Upper lobe of right lung (tissue), 1 donor: ENCODE results near the gene PDE3A. TPM values are rescaled to one million over a fixed set of nuclear protein-coding genes. Genes with fewer than 3 reads are reported as not detected.

Experiments
- ATAC-seq: fragments of 200-7000 bp; cut with Tn5 transposase; one replicate; pipeline ENCODE4 v1.9.1; 2020; ENCODE audit warnings: mild to moderate bottlenecking, moderate library complexity
- DNase-seq: peaks from one replicate; pipeline ENCODE4 v3.0.0-alpha.2; 2020
- H3K27ac ChIP-seq: fragments of 200-600 bp; one replicate; pipeline ENCODE4 v1.8.0; 2022
- H3K27me3 ChIP-seq: fragments of 200-600 bp; one replicate; pipeline ENCODE4 v1.8.0; 2022; ENCODE audit warnings: mild to moderate bottlenecking
- H3K36me3 ChIP-seq: fragments of 200-600 bp; one replicate; pipeline ENCODE4 v1.8.0; 2022
- H3K4me1 ChIP-seq: fragments of 200-600 bp; one replicate; pipeline ENCODE4 v1.8.0; 2022
- H3K4me3 ChIP-seq: fragments of 200-600 bp; one replicate; pipeline ENCODE4 v1.8.0; 2022; ENCODE audit warnings: mild to moderate bottlenecking
- H3K9me3 ChIP-seq: fragments of 200-600 bp; one replicate; pipeline ENCODE4 v1.8.0; 2022
- CTCF ChIP-seq: fragments of 200-600 bp; IDR thresholded peaks from one replicate; pipeline ENCODE4 v1.8.0; 2022; ENCODE audit warnings: antibody characterized with exemption
- intact Hi-C: fragments of 100-400 bp; cut with DNase I; formaldehyde crosslinking; loops from one replicate; pipeline ENCODE4 v1.11.0; 2022
- total RNA-seq: library from RNA; stranded (reverse); fragmentation: NEBNext Ultra II Directional; extraction: Animal tissue kit (Norgen Biotek cat#: 25700); gene quantifications from one replicate; pipeline ENCODE4 v1.2.1, GENCODE V29; 2021
- donor health status: DM: no; HTN: yes; CAD: no; lungs with severe emphysema.

PDE3A gene
- total RNA-seq, 1 donor from 2014 or later, result 8.4 TPM

- ATAC-seq, result no peak
- Histone ChIP-seq H3K4me3 (no peak overlapping the region), H3K36me3 (no peaks in the 10 kb centered on the region), H3K4me1 (no peaks in the 10 kb centered on the region), H3K27ac (no peak overlapping the region), H3K27me3 (no peaks in the 10 kb centered on the region), H3K9me3 (no peaks in the 10 kb centered on the region)
- no peak for TF ChIP-seq CTCF
- intact Hi-C loops, result no loop called here
- no peak for DNase-seq
Measured at GRCh38 chr12:20494851-20495250, 126.5 kb downstream of the PDE3A start.

- Histone ChIP-seq H3K4me3 (no peak overlapping the region), H3K4me1 (no peaks in the 10 kb centered on the region)
- no peak for ATAC-seq
Measured at GRCh38 chr12:20495997-20496396, 127.7 kb downstream of the PDE3A start.

GRCh38 chr12:20497707-20498106 is 129.4 kb downstream of the PDE3A start:
- no peak overlapping the region for H3K4me3 ChIP-seq
- no peaks in the 10 kb centered on the region for H3K27me3 ChIP-seq
- no peaks in the 10 kb centered on the region for H3K4me1 ChIP-seq
- no peaks in the 10 kb centered on the region for H3K9me3 ChIP-seq
- intact Hi-C loops, result no loop called here
- no peak overlapping the region for H3K27ac ChIP-seq
- ATAC-seq, result no peak
- DNase-seq, result no peak
- no peaks in the 10 kb centered on the region for H3K36me3 ChIP-seq
- TF ChIP-seq CTCF, result no peak

More at GRCh38 chr12:20495997-20496396, 127.7 kb downstream of the PDE3A start:
- no peak overlapping the region for H3K27ac ChIP-seq
- intact Hi-C loops, result no loop called here
- no peak for TF ChIP-seq CTCF
- H3K36me3 ChIP-seq, result no peaks in the 10 kb centered on the region
- H3K9me3 ChIP-seq, result no peaks in the 10 kb centered on the region
- DNase-seq, result no peak
- no peaks in the 10 kb centered on the region for H3K27me3 ChIP-seq

- intact Hi-C loops, result no loop called here
- Histone ChIP-seq H3K4me3 (no peak overlapping the region), H3K36me3 (no peaks in the 10 kb centered on the region), H3K27ac (no peak overlapping the region), H3K4me1 (no peaks in the 10 kb centered on the region), H3K27me3 (no peaks in the 10 kb centered on the region), H3K9me3 (no peaks in the 10 kb centered on the region)
- no peak for DNase-seq
- ATAC-seq, result no peak
- no peak for TF ChIP-seq CTCF
Measured at GRCh38 chr12:20501958-20502357, 133.6 kb downstream of the PDE3A start.

GRCh38 chr12:20503858-20504257 is 135.5 kb downstream of the PDE3A start:
- no peak overlapping the region for H3K4me3 ChIP-seq
- ATAC-seq, result no peak
- H3K9me3 ChIP-seq, result no peaks in the 10 kb centered on the region
- TF ChIP-seq CTCF, result no peak
- DNase-seq, result no peak
- no peaks in the 10 kb centered on the region for H3K36me3 ChIP-seq
- intact Hi-C loops, result no loop called here
- no peaks in the 10 kb centered on the region for H3K4me1 ChIP-seq
- no peaks in the 10 kb centered on the region for H3K27me3 ChIP-seq
- no peak overlapping the region for H3K27ac ChIP-seq

GRCh38 chr12:20505056-20505455 is 136.7 kb downstream of the PDE3A start:
- intact Hi-C loops, result no loop called here
- no peak for TF ChIP-seq CTCF
- no peak overlapping the region for H3K4me3 ChIP-seq
- H3K9me3 ChIP-seq, result no peaks in the 10 kb centered on the region
- no peak for DNase-seq
- H3K27me3 ChIP-seq, result no peaks in the 10 kb centered on the region
- no peaks in the 10 kb centered on the region for H3K4me1 ChIP-seq
- no peak overlapping the region for H3K27ac ChIP-seq
- no peak for ATAC-seq
- no peaks in the 10 kb centered on the region for H3K36me3 ChIP-seq
